ENCODE measurements around the gene CAPN12.
"Not testable (repeated sequence)": the region's sequence is repeated elsewhere in the genome, so short reads cannot be mapped to it uniquely, and the experiment has no call there.

DNA sequence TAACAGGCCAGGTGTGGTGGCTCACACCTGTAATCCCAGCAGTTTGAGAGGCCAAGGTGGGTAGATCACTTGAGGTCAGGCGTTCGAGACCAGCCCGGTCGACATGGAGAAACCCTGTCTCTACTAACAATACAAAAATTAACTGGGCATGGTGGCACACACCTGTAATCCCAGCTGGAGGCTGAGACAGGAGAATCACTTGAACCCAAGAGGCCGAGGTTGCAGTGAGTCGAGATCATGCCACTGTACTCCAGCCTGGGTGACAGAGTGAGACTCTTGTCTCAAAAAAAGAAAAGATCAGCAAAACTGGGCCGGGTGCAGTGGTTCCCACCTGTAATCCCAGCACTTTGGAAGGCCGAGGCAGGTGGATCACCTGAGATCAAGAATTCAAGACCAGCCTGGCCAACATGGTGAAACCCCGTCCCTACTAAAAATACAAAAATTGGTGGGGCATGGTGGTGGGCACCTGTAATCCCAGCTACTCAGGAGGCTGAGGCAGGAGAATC, 17.7 kb upstream of the CAPN12 start:
- TF ChIP-seq CTCF (IDR thresholded peaks at IDR 0.05; ENCODE audit: low read depth, low read length); EZH2phosphoT487 (IDR thresholded peaks at IDR 0.05; ENCODE audit: low read depth): not testable (repeated sequence)
